Measurements from ENCODE around the gene HAUS3. TPM values are rescaled to one million over a fixed set of nuclear protein-coding genes. Genes with fewer than 3 reads are reported as not detected.

HAUS3 gene
- total and polyA plus RNA-seq, 10 of the 15 experiments (the other 5 are each of a cell fraction or from before 2014, with no cell fraction given): 4.2 to 23.9 (median 12.3) TPM

DNA sequence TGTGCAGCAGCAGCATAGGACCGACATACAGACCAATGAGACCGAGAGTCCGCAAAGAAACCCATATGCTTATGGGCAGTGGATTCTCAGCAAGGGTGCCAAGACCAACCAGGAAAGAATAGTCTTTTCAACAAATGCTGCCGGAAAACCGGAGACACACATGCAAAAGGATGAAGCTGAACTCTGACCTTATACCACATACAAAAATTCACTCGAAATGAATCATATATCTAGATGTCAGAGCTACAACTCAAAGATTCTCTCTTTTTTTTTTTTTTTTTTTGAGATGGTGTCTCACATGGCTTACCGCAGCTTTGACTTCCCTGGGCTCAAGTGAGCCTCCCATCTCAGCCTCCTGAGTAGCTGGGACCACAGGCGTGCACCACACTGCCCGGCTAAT, 36.0 kb upstream of the HAUS3 start (continued):
- no peak for TF ChIP-seq IKZF2 (IDR thresholded peaks at IDR 0.05)

- POLR2A ChIA-PET: no interaction called here
- no peak overlapping the region for H3K4me2 ChIP-seq (ENCODE audit: control insufficient read depth, insufficient read depth)
- intact Hi-C loops (cut with micrococcal nuclease; ENCODE audit: unreplicated experiment): no loop called here
- TF ChIP-seq FOXK2 (IDR thresholded peaks at IDR 0.05) (no peak), SMAD1 (IDR thresholded peaks at IDR 0.05; ENCODE audit: low read depth, partially characterized antibody) (no peak), ZNF384 (IDR thresholded peaks at IDR 0.05; ENCODE audit: borderline replicate concordance, low read depth, low read length) (no peak), RELB (IDR thresholded peaks at IDR 0.05; ENCODE audit: low read depth) (no peak), ATF2 (IDR thresholded peaks at IDR 0.05; ENCODE audit: low read length) (no peak), POLR2AphosphoS2 (IDR thresholded peaks at IDR 0.05; ENCODE audit: low read depth, low read length) (no peak), ZSCAN29 (IDR thresholded peaks at IDR 0.05) (no peak), GATAD2B (conservative IDR thresholded peaks at IDR 0.05; ENCODE audit: low read depth) (no peak), NBN (IDR thresholded peaks at IDR 0.05) (no peak), SMC3 (IDR thresholded peaks at IDR 0.05; ENCODE audit: borderline replicate concordance, low read length) (no peak), BCL11A (IDR thresholded peaks at IDR 0.05; ENCODE audit: low read depth, low read length) (no peak), RBBP5 (conservative IDR thresholded peaks at IDR 0.05) (no peak), HCFC1 (IDR thresholded peaks at IDR 0.05; ENCODE audit: low read length) (no peak)
- TF ChIP-seq, protein P1, sequence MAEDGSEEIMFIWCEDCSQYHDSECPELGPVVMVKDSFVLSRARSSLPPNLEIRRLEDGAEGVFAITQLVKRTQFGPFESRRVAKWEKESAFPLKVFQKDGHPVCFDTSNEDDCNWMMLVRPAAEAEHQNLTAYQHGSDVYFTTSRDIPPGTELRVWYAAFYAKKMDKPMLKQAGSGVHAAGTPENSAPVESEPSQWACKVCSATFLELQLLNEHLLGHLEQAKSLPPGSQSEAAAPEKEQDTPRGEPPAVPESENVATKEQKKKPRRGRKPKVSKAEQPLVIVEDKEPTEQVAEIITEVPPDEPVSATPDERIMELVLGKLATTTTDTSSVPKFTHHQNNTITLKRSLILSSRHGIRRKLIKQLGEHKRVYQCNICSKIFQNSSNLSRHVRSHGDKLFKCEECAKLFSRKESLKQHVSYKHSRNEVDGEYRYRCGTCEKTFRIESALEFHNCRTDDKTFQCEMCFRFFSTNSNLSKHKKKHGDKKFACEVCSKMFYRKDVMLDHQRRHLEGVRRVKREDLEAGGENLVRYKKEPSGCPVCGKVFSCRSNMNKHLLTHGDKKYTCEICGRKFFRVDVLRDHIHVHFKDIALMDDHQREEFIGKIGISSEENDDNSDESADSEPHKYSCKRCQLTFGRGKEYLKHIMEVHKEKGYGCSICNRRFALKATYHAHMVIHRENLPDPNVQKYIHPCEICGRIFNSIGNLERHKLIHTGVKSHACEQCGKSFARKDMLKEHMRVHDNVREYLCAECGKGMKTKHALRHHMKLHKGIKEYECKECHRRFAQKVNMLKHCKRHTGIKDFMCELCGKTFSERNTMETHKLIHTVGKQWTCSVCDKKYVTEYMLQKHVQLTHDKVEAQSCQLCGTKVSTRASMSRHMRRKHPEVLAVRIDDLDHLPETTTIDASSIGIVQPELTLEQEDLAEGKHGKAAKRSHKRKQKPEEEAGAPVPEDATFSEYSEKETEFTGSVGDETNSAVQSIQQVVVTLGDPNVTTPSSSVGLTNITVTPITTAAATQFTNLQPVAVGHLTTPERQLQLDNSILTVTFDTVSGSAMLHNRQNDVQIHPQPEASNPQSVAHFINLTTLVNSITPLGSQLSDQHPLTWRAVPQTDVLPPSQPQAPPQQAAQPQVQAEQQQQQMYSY (CRISPR knock-in tag; IDR thresholded peaks at IDR 0.05): no peak
- TF ChIP-seq, protein P2, sequence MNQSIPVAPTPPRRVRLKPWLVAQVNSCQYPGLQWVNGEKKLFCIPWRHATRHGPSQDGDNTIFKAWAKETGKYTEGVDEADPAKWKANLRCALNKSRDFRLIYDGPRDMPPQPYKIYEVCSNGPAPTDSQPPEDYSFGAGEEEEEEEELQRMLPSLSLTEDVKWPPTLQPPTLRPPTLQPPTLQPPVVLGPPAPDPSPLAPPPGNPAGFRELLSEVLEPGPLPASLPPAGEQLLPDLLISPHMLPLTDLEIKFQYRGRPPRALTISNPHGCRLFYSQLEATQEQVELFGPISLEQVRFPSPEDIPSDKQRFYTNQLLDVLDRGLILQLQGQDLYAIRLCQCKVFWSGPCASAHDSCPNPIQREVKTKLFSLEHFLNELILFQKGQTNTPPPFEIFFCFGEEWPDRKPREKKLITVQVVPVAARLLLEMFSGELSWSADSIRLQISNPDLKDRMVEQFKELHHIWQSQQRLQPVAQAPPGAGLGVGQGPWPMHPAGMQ (IDR thresholded peaks at IDR 0.05; ENCODE audit: borderline replicate concordance): no peak
These were observed 34.8 kb upstream of the HAUS3 start for GRCh38 chr4:2276581-2277325.

More at GRCh38 chr4:2276581-2277325, 34.8 kb upstream of the HAUS3 start:
- no peak overlapping the region for H3K27ac ChIP-seq (ENCODE audit: control insufficient read depth, insufficient read depth)
- peaks cover 5% of the 10 kb centered on the region for H3K4me1 ChIP-seq (ENCODE audit: control insufficient read depth, insufficient read depth, low read length)
- H3K9me3 ChIP-seq (replicated peaks; ENCODE audit: control insufficient read depth, insufficient read depth, low read length): no peaks in the 10 kb centered on the region
- no peaks in the 10 kb centered on the region for H3K79me2 ChIP-seq (ENCODE audit: control insufficient read depth, insufficient read depth, low read length)
- no peaks in the 10 kb centered on the region for H3K27me3 ChIP-seq (replicated peaks in 1 of 2; ENCODE audit: control insufficient read depth in 2 of 2, insufficient read depth in 2 of 2, low read length in 1 of 2)
- no peak for FAIRE-seq
- no TSS peak for BruUV-seq (replicated peaks)
- H3K4me3 ChIP-seq: no peak overlapping the region
- no peak for ATAC-seq
- ChIA-PET SMC1A (ENCODE audit: uncharacterized antibody, unreplicated experiment) (no interaction called here), CTCF (no interaction called here), RAD21 (ENCODE audit: unreplicated experiment) (no interaction called here)
- 73% methylated on average over 28 of the region's 30 CpGs for WGBS (ENCODE audit: insufficient coverage, insufficient replicate concordance, low lambda C conversion rate, missing lambda C conversion rate)
- no peak overlapping the region for H2AFZ ChIP-seq (ENCODE audit: control insufficient read depth, low read depth, low read length)
- no peaks in the 10 kb centered on the region for H4K20me1 ChIP-seq (ENCODE audit: control insufficient read depth, insufficient read depth)
- in situ Hi-C loops (cut with MboI): no loop called here
- no peaks in the 10 kb centered on the region for H3K36me3 ChIP-seq (ENCODE audit: control insufficient read depth in 2 of 2, insufficient read depth in 2 of 2, low read length in 1 of 2)
- no peak overlapping the region for H3K9ac ChIP-seq (ENCODE audit: control insufficient read depth, insufficient read depth, low read length)
- DNase-seq (ENCODE audit: low read depth, low spot score): no peak

All from GM12878 (cell line).